ENCODE data around the gene PCDH15.

Gene PCDH15

GRCh38 chr10:54666192-54666591, 134.8 kb downstream of the PCDH15 start:
- H3K27me3 ChIP-seq (ENCODE audit: low read depth), result no peaks in the 10 kb centered on the region
- H3K4me1 ChIP-seq, result no peaks in the 10 kb centered on the region; the same call in 1 of the 2 replicates
- DNase-seq (ENCODE audit: low spot score in 2 of 2), result no peak
- H3K4me3 ChIP-seq, result no peak overlapping the region
- H3K36me3 ChIP-seq (replicated peaks), result no peaks in the 10 kb centered on the region
- in situ Hi-C loops (cut with MboI; ENCODE audit: low sequenced_read_pairs), result no loop called here
- no peaks in the 10 kb centered on the region for H3K9me3 ChIP-seq

- Histone ChIP-seq H3K9me3 (no peaks in the 10 kb centered on the region), H3K4me3 (no peak overlapping the region), H3K36me3 (replicated peaks) (no peaks in the 10 kb centered on the region), H3K4me1 (no peaks in the 10 kb centered on the region; the same call in 1 of the 2 replicates), H3K27me3 (ENCODE audit: low read depth) (no peaks in the 10 kb centered on the region)
- in situ Hi-C loops (cut with MboI; ENCODE audit: low sequenced_read_pairs), result no loop called here
- DNase-seq (ENCODE audit: low spot score in 2 of 2), result no peak
Measured at GRCh38 chr10:54665095-54665494, 135.9 kb downstream of the PCDH15 start.

GRCh38 chr10:54660397-54660796, 140.6 kb downstream of the PCDH15 start:
- Histone ChIP-seq H3K4me1 (no peaks in the 10 kb centered on the region), H3K4me3 (no peak overlapping the region), H3K27me3 (ENCODE audit: low read depth) (no peaks in the 10 kb centered on the region), H3K36me3 (replicated peaks) (no peaks in the 10 kb centered on the region), H3K9me3 (no peaks in the 10 kb centered on the region)
- no peak for DNase-seq (ENCODE audit: low spot score in 2 of 2)
- in situ Hi-C loops (cut with MboI; ENCODE audit: low sequenced_read_pairs), result no loop called here

- in situ Hi-C loops (cut with MboI; ENCODE audit: low sequenced_read_pairs), result no loop called here
- no peaks in the 10 kb centered on the region for H3K4me1 ChIP-seq
- H3K27me3 ChIP-seq (ENCODE audit: low read depth), result no peaks in the 10 kb centered on the region
- no peaks in the 10 kb centered on the region for H3K36me3 ChIP-seq (replicated peaks)
- no peak overlapping the region for H3K4me3 ChIP-seq
- H3K9me3 ChIP-seq, result no peaks in the 10 kb centered on the region
- no peak for DNase-seq (ENCODE audit: low spot score in 2 of 2)
Measured at GRCh38 chr10:54656643-54657042, 144.4 kb downstream of the PCDH15 start.

- in situ Hi-C loops (cut with MboI; ENCODE audit: low sequenced_read_pairs), result no loop called here
- no peak for DNase-seq (ENCODE audit: low spot score in 2 of 2)
- no peaks in the 10 kb centered on the region for H3K4me1 ChIP-seq
- no peaks in the 10 kb centered on the region for H3K36me3 ChIP-seq (replicated peaks)
- H3K27me3 ChIP-seq (ENCODE audit: low read depth), result no peaks in the 10 kb centered on the region
- no peaks in the 10 kb centered on the region for H3K9me3 ChIP-seq
- H3K4me3 ChIP-seq, result no peak overlapping the region
Measured at GRCh38 chr10:54653518-54653917, 147.5 kb downstream of the PCDH15 start.

GRCh38 chr10:54650547-54650946, 150.5 kb downstream of the PCDH15 start:
- Histone ChIP-seq H3K9me3 (no peaks in the 10 kb centered on the region), H3K4me1 (no peaks in the 10 kb centered on the region), H3K4me3 (no peak overlapping the region), H3K36me3 (replicated peaks) (no peaks in the 10 kb centered on the region), H3K27me3 (ENCODE audit: low read depth) (no peaks in the 10 kb centered on the region)
- DNase-seq (ENCODE audit: low spot score in 2 of 2), result no peak
- in situ Hi-C loops (cut with MboI; ENCODE audit: low sequenced_read_pairs), result no loop called here

- DNase-seq (ENCODE audit: low spot score in 2 of 2), result no peak
- no peaks in the 10 kb centered on the region for H3K36me3 ChIP-seq (replicated peaks)
- no peaks in the 10 kb centered on the region for H3K9me3 ChIP-seq
- in situ Hi-C loops (cut with MboI; ENCODE audit: low sequenced_read_pairs), result no loop called here
- no peak overlapping the region for H3K4me3 ChIP-seq
- H3K27me3 ChIP-seq (ENCODE audit: low read depth), result no peaks in the 10 kb centered on the region
- H3K4me1 ChIP-seq, result no peaks in the 10 kb centered on the region
Measured at GRCh38 chr10:54622017-54622416, 179.0 kb downstream of the PCDH15 start.

GRCh38 chr10:54620352-54620751, 180.7 kb downstream of the PCDH15 start:
- no peaks in the 10 kb centered on the region for H3K36me3 ChIP-seq (replicated peaks)
- no peaks in the 10 kb centered on the region for H3K4me1 ChIP-seq
- no peak for DNase-seq (ENCODE audit: low spot score in 2 of 2)
- no peak overlapping the region for H3K4me3 ChIP-seq
- H3K9me3 ChIP-seq, result no peaks in the 10 kb centered on the region
- no peaks in the 10 kb centered on the region for H3K27me3 ChIP-seq (ENCODE audit: low read depth)
- in situ Hi-C loops (cut with MboI; ENCODE audit: low sequenced_read_pairs), result no loop called here

DNA sequence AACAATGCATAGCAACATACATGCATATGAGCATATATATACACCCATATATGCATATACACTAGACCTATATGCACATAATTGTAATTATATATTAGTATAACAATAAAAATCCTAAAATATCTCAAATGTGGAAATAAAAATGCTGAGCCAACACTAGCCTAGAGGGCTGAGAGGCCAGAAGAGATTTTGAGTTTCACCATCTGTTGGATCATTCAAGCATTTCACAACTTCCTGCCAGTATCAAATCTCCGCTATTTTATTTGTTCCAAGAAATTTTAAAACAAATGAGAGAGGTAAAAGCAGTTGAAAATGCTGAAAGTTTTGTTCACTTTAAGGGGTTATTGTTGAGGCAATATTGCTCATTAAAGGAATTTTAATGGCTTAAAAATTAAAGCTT, 187.0 kb downstream of the PCDH15 start:
- no peak overlapping the region for H3K4me3 ChIP-seq
- H3K9me3 ChIP-seq, result no peaks in the 10 kb centered on the region
- no peaks in the 10 kb centered on the region for H3K27me3 ChIP-seq (ENCODE audit: low read depth)
- no peaks in the 10 kb centered on the region for H3K36me3 ChIP-seq (replicated peaks)
- DNase-seq (ENCODE audit: low spot score in 2 of 2), result no peak
- in situ Hi-C loops (cut with MboI; ENCODE audit: low sequenced_read_pairs), result no loop called here
- H3K4me1 ChIP-seq, result no peaks in the 10 kb centered on the region

DNA sequence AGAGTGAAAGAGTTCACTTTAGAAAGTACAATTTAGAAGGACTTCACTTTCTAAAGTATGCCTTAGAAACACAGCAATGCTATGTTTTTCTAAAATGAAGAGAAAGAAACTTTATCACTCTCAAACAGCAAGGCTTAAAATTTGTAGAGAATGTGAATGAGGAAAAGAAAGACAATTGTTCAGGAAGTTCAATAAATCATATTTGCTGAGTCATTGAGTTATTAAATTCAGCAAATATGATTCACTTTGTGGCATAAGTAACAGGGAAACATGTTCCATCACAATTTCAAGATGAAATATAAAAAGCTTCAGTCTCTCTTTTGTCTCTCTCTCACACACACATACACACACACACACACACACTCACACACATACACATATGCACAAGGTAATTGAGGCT, 187.9 kb downstream of the PCDH15 start:
- no peaks in the 10 kb centered on the region for H3K4me1 ChIP-seq
- no peaks in the 10 kb centered on the region for H3K36me3 ChIP-seq (replicated peaks)
- no peaks in the 10 kb centered on the region for H3K9me3 ChIP-seq
- DNase-seq (ENCODE audit: low spot score in 2 of 2), result no peak
- no peak overlapping the region for H3K4me3 ChIP-seq
- in situ Hi-C loops (cut with MboI; ENCODE audit: low sequenced_read_pairs), result no loop called here
- no peaks in the 10 kb centered on the region for H3K27me3 ChIP-seq (ENCODE audit: low read depth)

GRCh38 chr10:54609423-54609822, 191.6 kb downstream of the PCDH15 start:
- Histone ChIP-seq H3K4me1 (no peaks in the 10 kb centered on the region), H3K9me3 (no peaks in the 10 kb centered on the region), H3K36me3 (replicated peaks) (no peaks in the 10 kb centered on the region), H3K27me3 (ENCODE audit: low read depth) (no peaks in the 10 kb centered on the region), H3K4me3 (no peak overlapping the region)
- DNase-seq (ENCODE audit: low spot score in 2 of 2), result no peak
- in situ Hi-C loops (cut with MboI; ENCODE audit: low sequenced_read_pairs), result no loop called here

DNA sequence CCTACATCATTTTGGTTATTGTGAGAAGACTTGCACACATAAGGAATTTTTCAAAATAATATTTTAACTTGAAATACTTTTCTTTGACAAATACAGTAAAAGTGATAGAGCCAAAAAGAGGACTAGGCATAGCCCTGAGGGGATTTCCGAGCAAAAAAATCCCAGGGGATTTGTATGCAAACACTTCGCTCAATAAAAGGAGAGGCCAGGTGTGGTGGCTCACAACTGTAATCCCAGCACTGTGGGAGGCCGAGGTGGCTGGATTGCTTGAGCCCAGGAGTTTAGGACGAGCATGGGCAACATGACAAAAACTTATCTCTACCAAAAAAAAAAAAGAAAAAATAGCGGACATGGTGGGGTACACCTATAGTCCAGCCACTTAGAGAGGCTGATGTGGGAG, 193.0 kb downstream of the PCDH15 start:
- no peaks in the 10 kb centered on the region for H3K27me3 ChIP-seq (ENCODE audit: low read depth)
- H3K4me3 ChIP-seq, result no peak overlapping the region
- no peaks in the 10 kb centered on the region for H3K36me3 ChIP-seq (replicated peaks)
- DNase-seq (ENCODE audit: low spot score in 2 of 2), result no peak
- in situ Hi-C loops (cut with MboI; ENCODE audit: low sequenced_read_pairs), result no loop called here
- no peaks in the 10 kb centered on the region for H3K9me3 ChIP-seq
- no peaks in the 10 kb centered on the region for H3K4me1 ChIP-seq

DNA sequence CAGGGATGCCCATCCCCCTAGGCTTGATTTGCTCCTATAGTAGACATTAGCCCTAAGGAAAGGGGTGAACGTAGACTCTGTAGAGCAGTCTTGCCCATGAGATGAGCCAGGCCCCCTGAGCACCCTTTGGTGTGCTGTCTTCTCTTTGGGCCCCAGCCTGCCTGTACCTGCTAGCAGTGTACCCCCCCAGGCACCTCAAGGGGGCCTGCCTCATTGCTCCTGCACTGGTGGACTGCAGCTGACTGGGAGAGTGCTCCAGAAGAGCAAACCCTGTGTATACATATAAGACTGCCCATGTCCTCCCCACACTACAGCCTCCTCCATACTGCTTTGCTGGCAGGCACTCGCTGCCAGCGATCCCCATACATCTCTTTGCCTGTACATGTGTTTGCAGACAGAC, 206.7 kb downstream of the PCDH15 start:
- no peaks in the 10 kb centered on the region for H3K4me1 ChIP-seq
- no peaks in the 10 kb centered on the region for H3K36me3 ChIP-seq (replicated peaks)
- no peaks in the 10 kb centered on the region for H3K27me3 ChIP-seq (ENCODE audit: low read depth)
- in situ Hi-C loops (cut with MboI; ENCODE audit: low sequenced_read_pairs), result no loop called here
- DNase-seq (ENCODE audit: low spot score in 2 of 2), result no peak
- no peaks in the 10 kb centered on the region for H3K9me3 ChIP-seq
- no peak overlapping the region for H3K4me3 ChIP-seq

GRCh38 chr10:54587971-54588370, 213.1 kb downstream of the PCDH15 start:
- no peak for DNase-seq (ENCODE audit: low spot score in 2 of 2)
- Histone ChIP-seq H3K9me3 (no peaks in the 10 kb centered on the region), H3K36me3 (replicated peaks) (no peaks in the 10 kb centered on the region), H3K4me3 (no peak overlapping the region), H3K27me3 (ENCODE audit: low read depth) (no peaks in the 10 kb centered on the region), H3K4me1 (no peaks in the 10 kb centered on the region)
- in situ Hi-C loops (cut with MboI; ENCODE audit: low sequenced_read_pairs), result no loop called here

- Histone ChIP-seq H3K9me3 (no peaks in the 10 kb centered on the region), H3K4me1 (no peaks in the 10 kb centered on the region), H3K36me3 (replicated peaks) (no peaks in the 10 kb centered on the region), H3K4me3 (no peak overlapping the region), H3K27me3 (ENCODE audit: low read depth) (no peaks in the 10 kb centered on the region)
- in situ Hi-C loops (cut with MboI; ENCODE audit: low sequenced_read_pairs), result no loop called here
- no peak for DNase-seq (ENCODE audit: low spot score in 2 of 2)
Measured at GRCh38 chr10:54585572-54585971, 215.5 kb downstream of the PCDH15 start.

Data from HAP-1 (cell line).